ENCODE measurements around the gene VDAC2.

Gene VDAC2

GRCh38 chr10:75229971-75230370, 19.4 kb downstream of the VDAC2 start:
- no peak for DNase-seq (ENCODE audit: low read depth in 2 of 2)

GRCh38 chr10:75230600-75231038, 20.0 kb downstream of the VDAC2 start:
- DNase-seq (ENCODE audit: low read depth in 2 of 2) = peak; percentile 89 to 95

DNA sequence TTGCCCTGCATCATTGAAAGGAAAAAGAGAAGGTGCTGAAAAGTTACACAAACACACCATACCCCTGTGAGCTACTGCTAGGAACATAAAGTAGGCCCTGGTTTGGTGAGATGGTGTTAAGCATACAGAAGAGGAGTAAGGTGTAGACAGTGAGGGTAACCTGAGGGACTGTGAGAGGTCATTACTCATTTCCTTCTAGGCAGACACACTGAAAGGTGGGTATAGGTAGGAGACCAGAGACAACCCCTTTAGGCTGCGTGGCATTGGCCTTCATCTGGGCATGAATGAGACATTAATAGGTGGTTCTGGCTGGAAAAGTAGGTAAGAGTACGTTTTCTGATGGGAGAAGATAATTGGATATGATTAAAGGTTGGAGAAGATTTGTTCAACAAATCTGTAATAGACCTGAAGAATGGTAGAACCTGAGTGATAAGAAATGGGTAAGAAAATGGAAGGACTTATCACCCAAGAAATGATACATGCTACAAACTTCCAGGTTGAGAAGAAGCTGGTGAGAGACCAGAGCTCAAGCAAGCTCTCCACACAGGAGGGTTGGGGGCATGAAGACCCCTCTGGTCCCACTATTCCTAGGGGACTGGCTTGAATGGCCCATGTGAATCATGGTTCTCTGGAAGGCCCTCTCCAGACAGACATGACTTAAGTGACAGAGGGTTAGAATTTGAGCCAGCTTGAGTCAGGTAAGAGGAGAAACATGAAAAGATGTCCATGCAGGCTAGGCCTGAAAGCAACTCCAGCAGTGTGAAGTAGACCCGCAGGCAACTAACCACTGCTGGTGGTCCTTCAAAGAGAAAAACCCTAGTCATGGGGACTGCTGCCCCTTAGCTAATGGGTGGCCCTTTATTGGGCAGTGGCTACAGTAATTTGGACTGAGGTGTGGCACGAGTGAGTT, 21.3 kb downstream of the VDAC2 start:
- DNase-seq (ENCODE audit: low read depth in 2 of 2) = no peak

- DNase-seq (ENCODE audit: low read depth in 2 of 2) = peak in 1 of 2 donors; percentile 4
These were observed 22.9 kb downstream of the VDAC2 start for GRCh38 chr10:75233444-75234016.

DNA sequence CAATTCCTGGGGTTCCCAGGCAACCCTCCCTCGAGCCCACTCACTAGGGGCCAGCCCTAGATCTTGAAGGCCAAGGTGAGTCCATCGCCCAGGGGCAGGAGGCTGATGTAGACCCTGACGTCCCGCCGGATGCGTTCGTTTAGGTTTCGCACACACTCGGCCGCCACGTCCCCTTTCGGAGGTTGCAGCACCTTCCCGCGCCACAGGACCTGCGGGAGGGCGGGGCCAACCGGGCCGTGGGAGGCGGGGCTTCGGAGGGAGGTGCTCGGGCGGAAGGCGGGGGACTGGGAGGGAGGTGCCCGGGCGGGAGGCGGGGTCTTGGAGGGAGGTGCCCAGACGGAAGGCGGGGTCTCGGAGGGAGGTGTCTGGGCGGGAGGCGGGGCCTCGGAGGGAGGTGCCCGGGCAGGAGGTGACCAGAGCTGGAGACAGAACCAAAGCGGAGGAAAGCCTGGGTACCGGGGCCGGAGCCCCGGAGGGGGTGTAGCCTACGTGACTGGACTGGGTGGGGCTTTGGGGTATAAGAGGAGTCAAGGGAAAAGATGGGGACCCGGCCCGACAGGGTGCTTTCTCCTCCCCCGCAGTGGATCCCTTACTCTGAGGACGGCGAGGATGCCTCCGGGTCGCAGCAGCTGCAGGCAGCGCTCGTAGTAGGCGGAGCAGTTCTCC, 23.6 kb downstream of the VDAC2 start:
- peak; percentile 96 to 99 for DNase-seq (ENCODE audit: low read depth in 2 of 2)

DNA sequence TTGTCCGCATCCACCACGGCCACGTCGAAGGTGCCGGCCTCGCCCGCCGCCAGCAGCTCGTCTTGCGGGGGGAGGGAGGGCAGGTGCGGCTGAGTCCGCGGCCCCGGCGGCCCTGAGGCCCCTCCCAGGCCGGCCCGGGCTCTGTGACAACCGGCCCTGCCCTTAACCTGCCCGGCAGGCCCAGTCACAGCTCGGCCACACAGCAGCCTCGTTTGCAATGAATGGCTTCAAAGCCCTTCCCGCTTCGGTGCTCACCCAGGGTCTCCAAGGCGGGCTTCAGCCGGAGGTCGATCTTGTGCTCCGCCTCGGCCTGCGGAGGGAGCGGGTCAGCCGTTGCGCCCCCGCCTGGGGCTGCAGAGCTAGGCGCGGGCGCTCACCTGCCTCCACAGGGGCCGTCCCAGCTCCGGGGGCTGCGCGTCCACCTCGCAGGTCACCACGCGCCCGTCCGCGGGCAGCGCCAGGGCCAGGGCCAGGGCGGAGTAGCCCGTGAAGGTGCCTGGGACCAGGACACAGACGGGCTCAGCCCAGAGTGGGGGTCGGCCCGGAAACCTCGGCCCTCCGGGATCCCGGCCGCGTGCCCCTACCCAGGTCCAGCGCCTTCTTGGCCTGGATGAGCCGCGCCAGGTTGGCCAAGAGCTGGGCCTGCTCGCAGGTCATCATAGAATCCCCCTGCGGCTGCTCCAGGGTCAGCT, 24.2 kb downstream of the VDAC2 start:
- peak; percentile 28 to 30 for DNase-seq (ENCODE audit: low read depth in 2 of 2)

DNA sequence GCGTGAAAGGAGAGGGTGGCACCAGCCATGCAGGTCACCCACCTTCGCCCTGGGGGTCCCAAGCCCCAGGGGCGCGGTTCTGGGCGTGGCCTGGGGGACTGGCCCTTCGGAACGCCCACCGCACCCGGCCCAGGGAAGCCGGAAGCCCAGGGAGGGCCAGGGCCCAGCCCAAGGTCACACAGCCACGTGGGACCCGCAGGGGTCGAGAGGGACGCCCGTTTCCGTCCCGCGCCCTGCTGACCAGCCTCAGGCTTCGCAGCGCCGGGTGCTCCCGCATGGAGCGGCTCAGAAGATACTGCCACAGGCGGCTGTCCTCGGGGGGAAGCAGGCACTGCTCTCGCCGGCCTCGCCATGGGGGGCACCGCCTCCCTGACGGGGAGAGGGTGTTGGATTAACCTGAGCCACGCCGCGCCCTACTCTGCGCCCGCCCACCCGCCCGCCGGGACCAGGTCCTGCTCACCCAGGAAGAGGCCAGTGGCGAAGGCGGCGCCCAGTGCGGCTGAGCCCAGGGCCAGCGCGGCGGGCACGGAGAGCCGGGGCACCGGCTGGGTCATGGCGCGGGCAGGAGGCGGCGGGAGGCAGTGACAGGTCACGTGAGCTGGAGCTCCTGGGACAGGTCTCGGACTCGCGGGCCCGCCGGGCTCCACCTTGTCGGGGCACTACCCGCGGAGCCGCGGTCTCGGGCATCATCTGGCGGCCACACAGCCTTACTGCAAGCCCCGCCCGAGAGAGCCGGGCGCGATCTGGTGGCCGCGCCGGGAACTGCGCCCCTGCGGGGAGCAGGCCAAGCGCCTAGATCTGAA, 25.0 kb downstream of the VDAC2 start, which contains the start of gene COMTD1:
Gene COMTD1, minus strand, starts transcription at position 583 of the 803 bp plus-strand sequence. Its CDS starts 29 bp downstream, at position 554.
- peak; percentile 92 to 94 for DNase-seq (ENCODE audit: low read depth in 2 of 2)

DNA sequence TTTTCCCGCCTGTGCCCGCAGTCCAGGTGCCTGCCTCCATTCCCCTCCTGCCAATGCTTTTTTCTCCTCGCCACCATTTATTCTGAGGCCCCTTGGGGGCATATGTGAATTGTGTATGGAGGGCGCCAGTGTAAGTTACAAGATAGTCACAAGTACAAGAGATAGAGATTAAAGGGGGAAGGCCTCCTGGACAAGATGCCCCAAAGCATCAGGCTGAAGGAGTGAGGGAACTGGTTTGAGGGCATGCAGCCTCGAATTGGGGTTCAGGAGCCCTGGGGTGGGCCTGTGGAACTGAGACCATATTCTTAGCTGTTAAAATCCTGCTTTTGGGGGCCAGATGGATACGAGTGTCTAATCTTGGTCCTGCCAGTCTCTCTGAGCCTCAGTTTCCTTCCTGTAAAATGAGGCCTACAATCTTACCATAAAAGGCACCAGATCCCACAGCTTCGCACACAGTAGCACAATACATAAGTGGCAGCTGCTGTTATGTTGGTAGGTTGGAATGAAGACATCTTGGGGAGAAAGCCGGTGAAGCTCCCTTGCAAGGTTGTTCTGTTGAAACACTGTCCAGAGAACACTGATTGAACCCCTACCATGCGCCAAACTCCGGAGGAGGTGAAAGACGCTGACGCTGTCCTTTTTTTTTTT, 25.7 kb downstream of the VDAC2 start:
- DNase-seq (ENCODE audit: low read depth in 2 of 2) = peak in 1 of 2 donors; percentile 10

- DNase-seq (ENCODE audit: low read depth in 2 of 2) = no peak
These were observed 27.8 kb downstream of the VDAC2 start for GRCh38 chr10:75238182-75239095.

- no peak for DNase-seq (ENCODE audit: low read depth in 2 of 2)
These were observed 28.6 kb downstream of the VDAC2 start for GRCh38 chr10:75239096-75239790.

GRCh38 chr10:75240329-75241076, 29.9 kb downstream of the VDAC2 start:
- no peak for DNase-seq (ENCODE audit: low read depth in 2 of 2)

DNA sequence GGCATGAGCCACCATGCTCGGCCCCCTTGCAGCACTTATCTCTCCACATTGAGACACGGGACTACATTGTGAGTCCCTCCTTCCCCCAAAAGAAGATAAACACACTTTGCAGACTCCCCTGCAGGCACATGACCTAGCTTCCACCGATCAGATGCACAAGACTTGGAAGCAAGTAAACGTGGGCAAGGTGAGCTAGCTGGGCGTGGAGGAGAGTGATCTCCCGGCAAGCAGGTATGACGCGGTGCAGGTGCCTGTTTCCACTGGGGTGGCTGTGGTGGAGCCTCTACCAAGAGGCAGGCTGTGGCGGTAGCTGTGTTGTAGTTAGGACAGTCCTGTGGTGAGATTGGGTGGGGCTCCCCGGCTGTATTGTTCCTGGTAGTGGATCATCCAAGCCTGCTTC, 32.8 kb downstream of the VDAC2 start:
- DNase-seq (ENCODE audit: low read depth in 2 of 2) = no peak

GRCh38 chr10:75244487-75245353, 34.1 kb downstream of the VDAC2 start:
- DNase-seq (ENCODE audit: low read depth in 2 of 2) = no peak

DNA sequence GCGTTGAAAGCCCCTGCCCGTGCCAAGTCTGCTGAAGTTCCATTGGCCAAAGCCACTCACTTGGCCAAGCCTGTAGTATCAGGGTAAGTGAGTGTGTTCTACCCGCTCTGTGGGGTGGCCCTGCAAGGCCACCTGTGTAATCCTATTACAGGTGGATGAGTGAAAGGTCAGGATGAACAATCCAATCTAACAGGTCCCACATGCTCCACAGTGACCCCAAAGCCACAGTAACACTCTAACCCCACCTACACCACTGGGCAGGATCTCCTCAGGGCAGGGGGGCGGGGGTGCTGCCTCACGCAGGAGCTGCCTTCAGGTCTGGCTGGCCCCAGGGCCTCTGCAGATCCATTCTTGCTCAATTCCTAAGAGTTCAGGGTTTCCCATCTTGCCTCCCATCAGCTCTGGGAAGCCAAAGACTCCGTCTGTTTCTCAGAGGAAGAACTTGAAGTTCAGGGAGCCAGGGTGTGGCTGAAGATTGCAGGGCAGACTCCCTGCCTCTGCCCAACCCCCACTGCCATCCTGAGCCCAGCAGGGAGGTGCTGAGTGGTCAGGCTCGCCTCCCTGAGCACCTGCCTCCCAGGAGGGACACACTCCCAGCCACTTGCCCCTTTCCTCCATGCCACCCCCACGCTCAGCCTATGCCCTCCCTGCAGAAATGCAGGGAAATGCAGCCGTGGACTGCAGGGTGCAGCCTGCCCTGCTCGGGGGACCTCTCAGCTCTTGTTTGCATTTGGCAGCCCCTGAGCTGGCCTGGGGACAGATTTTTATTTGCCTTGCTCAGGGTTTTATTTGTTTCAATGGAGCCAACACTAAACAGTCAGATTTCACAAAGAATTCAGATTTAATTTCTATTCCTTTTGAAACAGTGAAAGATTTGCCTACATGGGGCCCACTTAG, 35.0 kb downstream of the VDAC2 start:
- no peak for DNase-seq (ENCODE audit: low read depth in 2 of 2)

DNA sequence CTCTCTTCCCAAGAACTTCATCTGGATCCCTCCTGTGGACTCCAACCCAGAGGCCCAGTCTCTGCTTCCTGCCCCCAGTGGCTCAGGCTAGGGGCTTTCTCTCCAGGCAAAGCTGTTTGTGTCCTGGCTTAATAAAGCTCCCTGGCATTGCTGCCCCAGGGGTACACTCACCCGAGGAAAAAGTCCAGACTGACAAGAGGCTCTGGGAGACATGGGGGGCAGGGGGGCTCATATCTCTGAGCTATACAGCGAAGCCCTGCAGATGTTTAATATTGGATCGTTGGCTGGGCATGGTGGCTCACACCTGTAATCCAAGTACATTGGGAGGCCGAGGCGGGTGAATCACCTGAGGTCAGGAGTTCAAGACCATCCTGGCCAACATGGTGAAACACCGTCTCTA, 35.9 kb downstream of the VDAC2 start:
- DNase-seq (ENCODE audit: low read depth in 2 of 2) = no peak

DNA sequence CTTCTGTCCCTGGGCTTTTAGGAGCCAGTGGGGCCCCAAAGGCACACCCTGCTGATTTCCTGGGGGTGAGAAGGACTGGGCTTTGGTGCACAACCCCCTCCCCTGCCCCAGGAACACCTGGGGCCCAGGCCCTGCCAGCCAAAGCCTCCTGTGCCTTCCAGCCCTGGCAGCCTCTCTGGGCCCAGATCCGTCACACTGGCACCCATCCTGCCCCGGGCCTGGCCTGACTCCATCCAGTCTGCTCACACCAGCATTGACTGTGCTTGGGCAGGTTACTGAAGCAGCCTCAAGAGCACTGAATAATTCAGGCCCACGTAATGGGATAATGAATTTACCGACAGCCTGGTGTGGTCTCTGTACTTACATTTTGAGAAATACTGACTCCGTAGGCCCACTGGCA, 37.2 kb downstream of the VDAC2 start:
- DNase-seq (ENCODE audit: low read depth in 2 of 2) = no peak
